Pons (tissue), 1 donor: ENCODE measurements around the gene QRICH2.
"Not testable (repeated sequence)": the region's sequence is repeated elsewhere in the genome, so short reads cannot be mapped to it uniquely, and the experiment has no call there.

ENCODE experiments used
- DNase-seq: peaks from one replicate; pipeline ENCODE4 v3.0.0-alpha.2; 2016; ENCODE audit warnings: low spot score

QRICH2 gene

DNA sequence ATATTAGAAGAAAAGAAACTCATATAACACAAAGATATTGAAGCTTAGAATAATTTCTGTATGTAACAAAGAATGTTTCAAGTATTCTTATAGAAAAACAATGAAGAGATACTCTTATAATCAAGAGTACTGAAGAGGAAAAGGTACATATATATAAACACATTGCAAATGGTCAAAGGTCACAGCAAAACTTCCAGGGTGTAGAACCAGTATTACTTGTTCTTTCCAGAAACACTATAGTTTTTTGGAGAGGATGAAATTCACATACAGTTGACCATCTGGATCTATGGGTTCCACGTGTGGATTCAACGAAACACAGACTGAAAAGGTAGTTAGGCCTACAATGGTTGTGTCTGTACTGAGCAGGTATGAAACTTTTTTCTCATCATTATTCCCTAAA is 23.0 kb upstream of the QRICH2 start:
- DNase-seq, result no peak

DNA sequence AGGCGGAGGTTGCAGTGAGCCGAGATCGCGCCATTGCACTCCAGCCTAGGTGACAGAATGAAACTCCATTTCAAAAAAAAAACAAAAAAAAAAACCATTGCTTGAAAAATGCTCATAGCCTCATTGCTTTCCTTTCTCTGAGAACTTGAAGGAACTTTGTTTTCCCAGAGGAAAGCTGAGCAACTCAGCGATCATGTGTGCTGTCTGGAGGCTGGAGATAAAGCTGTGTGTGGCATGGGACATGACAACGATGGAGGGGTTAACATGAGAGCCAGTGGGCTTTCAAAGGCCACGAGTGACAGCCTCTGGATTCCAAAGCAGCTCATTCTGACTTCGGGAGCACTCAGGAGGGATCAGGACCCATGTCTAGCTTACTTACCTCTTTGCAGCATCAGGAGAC is 21.6 kb upstream of the QRICH2 start:
- DNase-seq, result no peak

DNA sequence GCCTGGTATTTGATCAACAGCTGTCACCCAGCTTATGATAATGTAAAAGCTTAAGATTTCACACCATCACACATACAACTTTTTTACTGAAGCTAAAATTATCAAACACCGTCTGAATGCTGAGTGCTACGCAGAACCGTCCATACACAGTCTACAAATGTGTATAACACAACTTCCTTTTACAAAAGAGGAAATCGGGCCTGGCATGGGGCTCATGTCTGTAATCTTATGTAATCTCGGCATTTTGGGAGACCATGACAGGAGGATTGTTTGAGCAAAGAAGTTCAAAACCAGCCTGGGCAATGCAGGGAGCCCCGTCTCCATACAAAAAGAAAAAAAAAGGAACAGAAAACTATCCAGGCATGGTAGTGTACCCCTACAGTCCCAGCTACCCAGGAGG is 19.6 kb upstream of the QRICH2 start:
- peak; percentile 30 for DNase-seq

DNA sequence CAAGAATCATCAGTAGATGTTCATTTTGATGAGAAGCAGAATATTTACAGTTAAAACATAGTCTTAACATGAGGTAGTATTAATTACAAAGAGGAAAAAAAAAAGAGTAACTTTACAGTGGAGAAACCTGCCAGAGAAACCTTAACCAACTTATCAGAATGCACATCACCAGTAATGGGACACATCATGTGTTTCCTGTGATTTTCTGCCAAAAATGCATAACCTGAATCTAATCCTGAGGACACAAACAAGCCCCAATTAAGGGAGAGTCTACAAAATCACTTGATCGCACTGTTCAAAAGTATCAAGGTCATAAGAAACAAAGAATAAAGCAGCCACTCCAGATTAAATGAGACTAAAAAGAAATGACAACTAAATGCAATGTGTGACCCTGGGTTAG is 18.2 kb upstream of the QRICH2 start:
- DNase-seq, result no peak

DNA sequence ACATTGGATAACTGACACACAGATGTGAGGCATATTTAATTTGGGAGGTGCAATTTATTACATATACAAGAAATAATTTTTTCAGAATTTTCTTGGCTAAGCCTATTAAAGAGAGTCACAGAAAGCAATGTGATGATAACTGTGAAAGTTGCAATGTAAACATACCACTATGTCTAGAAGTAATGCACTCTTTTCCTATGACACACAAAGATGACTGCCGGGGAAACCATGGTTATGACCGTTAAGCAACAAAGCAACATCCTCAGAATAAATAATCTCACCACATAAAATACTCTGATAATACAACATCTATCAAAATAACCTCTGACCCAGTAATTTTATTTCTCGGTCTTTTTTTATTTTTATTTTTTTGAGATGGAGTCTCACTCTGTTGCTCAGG is 10.5 kb upstream of the QRICH2 start:
- no peak for DNase-seq

DNA sequence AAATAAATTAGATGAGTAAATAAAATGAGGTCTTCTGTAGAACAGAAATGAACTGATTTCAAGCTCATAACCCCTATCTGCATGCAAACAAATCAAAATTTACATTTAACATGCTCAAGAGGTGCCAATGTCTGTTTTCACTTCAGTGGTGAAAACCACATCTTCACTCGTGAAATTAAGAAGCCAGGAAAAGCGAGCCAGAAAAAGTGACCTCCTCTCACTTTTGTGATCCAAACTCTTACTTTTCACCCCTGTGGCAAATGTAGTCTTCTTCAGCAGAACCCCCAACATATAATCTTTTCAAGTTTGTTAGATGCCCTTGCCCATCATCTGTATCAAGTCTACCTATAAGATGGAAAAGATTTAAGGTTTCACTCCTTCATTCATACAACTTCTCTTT is 9.5 kb upstream of the QRICH2 start:
- no peak for DNase-seq

DNA sequence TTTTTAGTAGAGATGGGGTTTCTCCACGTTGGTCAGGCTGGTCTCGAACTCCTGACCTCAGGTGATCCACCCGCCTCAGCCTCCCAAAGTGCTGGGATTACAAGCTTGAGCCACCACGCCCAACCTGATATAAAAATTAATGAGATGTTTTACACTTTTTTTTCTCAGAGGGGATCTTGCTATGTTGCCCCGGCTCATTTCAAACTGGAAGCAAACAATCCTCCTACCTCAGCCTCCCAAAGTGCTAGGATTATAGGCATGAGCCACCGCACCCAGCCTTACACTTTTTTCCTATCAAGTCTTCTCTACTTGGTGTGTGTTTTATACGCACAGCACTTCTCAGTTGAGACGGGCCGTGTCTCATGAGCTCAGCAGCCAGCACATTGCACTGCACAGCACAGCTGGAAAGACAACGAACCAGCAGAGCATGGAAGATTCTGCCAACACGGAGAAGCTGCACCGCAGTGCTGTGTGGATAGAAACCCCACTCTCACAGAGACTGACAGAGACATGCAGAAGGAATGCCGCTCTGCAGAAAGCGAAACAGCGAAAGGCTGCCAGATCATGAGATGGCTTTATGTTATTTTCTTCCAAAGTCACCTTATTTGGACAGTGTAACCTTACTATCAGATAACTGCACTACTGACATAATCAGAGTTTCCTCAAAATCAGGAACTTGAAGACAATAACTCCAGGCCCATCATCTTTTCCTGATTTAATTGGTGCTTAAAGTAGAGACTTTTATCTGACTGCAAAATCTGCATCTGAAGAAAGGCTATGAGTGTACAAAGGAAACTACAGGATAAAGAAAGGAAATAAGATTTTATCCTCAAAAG is 6.5 kb upstream of the QRICH2 start:
- DNase-seq, result peak; percentile 11

DNA sequence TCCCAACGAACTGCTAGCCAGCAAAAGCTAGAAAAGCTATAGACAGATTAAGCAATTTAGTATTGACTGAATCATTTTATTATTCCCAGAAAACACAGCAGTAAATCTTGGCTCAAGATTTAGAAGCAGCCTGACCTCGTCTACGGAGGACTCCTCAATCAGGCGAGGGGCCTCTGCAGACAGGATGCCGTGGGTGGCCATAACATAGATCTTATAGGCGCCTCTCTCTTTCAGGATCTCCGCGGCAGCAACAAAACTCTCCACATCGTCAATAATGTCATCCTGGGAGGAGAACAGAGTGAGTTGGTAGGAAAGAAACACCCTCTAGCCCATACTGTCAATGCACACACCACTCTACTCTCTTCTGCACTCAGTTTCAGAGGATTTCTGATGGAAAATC is 4.7 kb upstream of the QRICH2 start:
- DNase-seq, result no peak

DNA sequence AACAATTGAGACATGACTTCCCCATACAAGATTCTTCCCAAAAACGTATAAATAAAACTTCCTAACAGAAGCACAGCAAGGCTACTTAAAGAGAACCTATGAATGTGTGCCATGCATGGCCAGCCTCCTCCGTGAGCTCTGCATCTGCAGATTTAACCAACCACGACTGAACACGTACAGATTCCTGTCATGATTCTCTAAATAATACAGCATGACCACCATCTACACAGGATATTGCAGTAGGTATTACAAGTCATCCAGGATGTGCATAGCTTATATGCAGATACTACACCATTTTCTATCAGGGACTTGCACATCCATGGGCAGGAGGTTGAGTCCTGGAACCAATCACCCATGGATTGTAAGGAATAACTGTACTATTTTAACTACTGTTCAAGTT is 1.4 kb upstream of the QRICH2 start:
- DNase-seq, result no peak

DNA sequence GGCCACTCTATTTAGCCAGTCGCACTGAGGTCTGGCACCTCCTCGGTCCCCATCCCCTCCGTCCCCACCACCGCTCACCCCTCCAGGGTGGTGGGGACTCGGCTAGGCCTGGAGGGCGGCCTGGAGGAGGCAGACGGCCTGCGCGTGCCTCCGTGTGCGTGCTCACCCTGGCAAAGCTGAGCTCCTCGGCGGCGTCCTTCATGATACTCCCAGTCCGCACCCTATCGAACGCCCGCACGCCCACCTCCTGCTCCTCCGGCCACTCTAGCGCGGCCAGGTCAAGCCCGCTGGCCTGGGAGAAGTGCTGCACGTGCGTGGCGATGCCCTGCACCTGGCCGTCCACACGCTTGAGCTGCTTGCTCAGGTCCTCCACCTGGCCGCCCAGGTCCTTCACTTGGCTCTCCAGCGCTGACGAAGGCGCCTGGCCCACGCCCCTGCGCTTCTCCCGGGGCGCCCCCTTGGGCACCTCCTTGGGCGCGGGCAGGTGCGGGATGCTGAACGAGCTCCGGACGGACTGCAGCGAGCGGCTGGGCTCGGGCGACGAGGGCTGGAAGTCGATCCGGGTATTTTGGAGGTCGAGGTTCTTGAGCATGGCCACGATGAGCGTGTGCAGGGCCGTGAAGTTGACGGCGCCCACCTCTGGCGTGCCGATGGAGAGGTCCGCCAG is 644 bp downstream of the QRICH2 start:
- no peak for DNase-seq

DNA sequence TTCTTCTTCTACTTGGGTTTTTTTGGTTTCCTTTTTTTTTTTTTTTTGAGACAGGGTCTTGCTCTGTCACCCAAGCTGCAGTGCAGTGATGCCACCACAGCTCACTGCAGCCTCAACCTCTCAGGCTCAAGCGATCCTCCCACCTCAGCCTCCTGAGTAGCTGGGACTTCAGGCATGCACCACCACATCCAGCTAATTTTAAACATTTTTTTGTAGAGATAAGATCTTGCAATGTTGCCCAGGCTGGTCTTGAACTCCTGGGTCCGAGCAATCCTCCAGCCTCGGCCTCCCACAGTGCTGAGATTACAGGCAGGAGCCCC is 3.0 kb downstream of the QRICH2 start:
- not testable (repeated sequence) for DNase-seq

DNA sequence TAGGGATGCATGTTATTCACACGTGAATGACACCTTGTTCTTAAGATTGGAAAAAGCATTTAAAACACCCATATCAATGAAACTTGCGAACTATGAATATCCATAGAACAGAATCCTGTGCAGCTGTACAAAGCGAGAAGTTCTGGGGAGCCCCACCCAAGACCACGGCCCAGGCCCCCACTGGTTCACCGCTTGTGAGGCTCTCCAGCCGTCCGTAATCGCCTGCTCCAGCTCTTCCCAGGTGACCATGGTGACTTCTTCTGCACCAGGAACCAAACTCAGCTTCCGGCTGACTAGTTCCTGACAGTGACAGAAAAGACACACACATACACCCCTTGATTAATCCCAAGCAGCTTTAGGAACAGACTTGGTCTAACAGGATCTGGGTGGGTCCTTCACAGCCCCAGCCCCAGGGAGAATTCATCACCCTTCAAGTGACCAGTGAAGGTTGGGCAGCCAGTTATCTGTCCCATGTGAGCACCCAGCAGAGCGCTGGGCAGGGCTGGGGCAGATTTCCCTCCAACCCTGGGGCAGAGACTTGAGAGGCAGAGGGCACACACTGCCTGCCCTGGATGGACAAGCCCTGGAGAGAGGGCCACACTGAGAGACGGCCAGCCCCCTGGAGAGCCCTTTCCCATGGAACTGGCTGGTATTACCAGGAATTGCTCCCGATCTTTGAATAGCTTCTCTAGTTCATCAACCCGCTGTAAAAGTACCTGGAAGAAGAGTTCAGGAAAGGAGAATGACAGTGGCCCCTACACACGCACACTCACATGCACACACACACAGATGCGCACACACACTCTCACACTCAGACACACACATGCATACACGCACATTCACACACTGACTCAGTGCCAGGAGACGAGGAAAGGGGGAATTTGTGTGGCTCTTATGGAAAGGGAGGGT is 3.6 kb downstream of the QRICH2 start:
- no peak for DNase-seq

DNA sequence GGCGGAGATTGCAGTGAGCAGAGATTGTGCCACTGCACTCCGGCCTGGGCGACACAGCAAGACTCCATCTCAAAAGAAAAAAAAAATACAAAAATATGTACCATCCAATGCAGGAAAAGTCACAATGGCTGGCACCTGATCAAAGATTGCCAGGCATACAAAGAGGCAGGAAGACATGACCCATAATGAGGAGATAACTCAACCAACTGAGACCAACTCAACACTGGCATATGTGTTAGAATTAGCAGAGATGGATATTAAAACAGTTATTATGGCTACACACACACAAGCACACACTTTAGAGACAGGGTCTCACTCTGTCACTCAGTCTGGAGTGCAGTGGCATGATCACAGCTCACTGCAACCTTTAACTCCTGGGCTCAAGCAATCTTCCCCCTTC is 10.6 kb downstream of the QRICH2 start:
- no peak for DNase-seq

DNA sequence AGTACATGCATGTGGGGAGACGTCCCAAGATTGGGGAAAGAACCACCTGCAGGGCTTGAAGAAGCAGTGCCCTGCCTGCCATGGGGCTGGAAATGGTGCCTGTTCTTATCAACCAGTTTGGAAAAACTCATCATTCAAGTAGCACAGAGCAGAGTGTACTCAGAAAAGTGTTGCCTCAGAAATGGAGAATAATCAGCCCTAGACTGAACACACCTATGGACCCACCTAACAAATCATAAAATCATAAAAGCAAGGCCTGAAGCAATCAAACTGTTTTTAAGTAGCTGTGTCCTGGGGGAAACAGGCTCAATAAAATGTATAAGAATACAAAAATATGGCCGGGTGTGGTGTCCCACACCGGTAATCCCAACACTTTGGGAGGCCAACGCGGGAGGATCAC is 11.2 kb downstream of the QRICH2 start:
- DNase-seq, result no peak

DNA sequence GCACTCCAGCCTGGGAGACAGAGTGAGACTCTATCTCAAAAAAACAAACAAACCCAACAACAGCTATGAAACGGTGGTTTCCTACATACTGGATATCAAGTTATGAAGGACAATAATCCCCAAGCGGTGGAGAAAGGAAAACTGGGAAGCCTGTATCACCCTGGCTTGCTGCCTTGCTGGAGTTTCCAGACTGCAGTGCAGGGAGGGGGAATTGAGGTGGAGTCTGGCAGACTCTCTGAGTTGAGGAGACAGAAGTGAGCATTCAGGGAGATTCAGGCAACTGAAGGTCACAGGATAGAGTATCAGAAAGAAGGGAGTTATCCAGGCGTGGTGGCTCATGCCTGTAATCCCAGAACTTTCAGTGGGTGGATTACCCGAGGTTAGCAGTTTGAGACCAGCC is 11.9 kb downstream of the QRICH2 start:
- DNase-seq, result no peak

DNA sequence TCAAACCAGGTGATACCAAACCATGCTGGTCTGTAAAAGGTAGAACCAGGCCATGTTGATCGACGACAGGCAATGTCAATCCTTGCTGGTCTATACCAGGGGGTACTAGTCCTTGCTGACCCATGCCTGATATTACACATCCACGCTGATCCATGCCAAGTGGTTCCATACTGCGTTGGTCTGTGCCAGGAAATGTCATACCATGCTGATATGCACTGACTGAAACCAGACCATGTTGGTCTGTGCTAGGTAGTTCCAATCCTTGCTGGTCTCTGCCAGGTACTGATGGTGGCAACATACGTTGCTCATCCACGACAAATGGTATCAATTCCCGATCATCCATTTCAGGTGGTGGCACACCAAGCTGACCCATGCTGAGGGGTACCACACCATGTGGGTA is 15.0 kb downstream of the QRICH2 start:
- no peak for DNase-seq

DNA sequence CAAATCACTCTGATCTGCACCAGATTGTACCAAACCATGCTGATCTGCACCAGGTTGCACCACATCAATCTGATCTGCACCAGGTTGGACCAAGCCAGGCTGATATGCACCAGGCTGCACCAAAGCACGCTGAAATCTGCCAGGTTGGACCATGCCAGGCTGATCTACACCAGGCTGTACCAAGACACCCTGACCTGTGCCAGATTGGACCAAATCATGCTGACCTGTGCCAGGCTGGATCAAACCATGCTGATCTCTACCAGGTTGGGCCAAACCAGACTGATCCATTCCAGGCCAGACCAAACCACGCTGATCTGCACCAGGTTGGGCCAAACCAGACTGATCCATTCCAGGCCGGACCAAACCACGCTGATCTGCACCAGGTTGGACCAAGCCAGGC is 15.5 kb downstream of the QRICH2 start:
- DNase-seq, result no peak

DNA sequence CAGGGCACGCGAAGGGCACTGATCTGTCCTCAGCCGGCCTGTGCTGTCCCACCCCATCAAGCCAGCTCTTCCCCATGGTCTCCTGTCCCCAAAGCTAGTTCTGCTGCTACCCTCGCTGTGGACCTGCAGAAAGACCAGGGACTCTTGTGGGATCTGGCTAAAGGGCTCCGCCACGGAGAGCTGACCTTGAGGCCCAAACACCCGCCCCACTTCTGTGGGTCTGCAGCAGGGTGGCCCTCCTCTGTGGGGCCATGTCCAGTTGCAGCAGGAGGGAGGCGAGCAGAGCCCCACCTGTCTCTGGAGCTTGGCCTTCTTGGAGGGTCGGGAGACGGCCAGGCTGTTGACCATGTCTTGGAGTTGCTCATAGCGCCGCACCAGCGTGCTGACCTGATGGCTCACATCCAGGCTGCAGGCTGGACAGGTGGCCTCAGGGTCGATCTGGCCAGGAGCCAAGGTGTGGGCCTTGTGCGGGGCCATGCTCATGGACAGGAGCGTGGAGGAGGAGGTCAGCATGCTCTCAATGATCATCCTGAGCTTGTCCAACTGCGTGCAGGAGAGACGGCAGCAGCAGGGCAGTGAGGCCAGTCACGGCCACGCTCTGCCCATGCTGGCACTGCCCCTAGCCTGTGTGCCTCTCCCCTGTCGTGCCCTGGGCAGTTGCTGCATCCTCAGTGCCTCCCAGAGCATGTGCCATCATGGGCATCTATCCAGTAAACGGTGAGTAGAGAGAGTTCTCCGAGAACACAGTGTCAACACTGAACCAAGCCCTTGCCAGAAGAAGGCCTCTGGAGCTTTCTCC is 26.3 kb downstream of the QRICH2 start:
- DNase-seq, result no peak

DNA sequence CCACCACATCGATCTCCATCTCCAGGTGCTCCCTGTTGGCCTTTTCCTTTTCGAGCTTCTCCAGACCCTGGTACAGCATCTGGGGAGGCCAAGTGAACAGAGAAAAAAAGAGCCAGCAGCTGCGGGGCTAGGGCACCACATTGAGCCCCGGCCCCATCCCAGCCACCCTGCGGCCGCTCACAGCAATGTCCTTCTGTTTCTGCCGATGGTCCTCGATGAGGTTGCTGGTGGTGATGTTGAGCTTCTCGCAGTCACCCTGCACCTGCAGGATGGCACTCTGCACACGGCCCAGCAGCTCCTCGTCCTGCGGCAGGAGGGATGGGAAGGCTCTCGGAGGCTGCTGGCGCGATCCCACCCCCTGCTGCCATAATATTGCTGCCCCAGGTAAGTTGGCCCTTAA is 27.4 kb downstream of the QRICH2 start:
- DNase-seq, result no peak

DNA sequence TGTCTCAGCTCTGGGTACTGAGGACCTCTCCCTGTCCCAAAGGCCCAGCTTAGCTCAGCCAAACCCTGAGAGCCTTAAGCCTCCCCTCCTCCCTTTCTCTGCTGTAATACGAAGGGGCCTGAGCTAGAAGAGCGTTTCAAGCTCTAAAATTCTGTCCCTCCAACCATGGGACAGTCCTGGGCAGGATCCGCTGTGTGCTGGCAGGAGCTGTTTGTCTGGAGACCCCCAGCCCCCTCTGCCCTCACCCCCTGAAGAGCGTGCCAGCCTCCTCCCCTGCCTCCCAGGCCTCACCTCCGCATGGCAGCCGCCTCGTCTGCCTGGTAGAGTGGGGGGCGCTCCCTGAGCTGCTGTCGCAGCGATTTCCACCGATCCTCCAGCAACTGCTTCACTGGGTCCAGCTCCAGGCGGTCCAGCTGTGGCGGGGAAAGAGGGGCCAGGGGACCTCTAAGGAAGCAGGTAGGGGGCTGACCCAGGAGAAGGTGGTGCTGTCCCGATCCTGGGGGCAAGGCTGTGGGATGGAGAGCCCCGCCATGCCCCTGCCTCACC is 28.3 kb downstream of the QRICH2 start:
- DNase-seq, result no peak

DNA sequence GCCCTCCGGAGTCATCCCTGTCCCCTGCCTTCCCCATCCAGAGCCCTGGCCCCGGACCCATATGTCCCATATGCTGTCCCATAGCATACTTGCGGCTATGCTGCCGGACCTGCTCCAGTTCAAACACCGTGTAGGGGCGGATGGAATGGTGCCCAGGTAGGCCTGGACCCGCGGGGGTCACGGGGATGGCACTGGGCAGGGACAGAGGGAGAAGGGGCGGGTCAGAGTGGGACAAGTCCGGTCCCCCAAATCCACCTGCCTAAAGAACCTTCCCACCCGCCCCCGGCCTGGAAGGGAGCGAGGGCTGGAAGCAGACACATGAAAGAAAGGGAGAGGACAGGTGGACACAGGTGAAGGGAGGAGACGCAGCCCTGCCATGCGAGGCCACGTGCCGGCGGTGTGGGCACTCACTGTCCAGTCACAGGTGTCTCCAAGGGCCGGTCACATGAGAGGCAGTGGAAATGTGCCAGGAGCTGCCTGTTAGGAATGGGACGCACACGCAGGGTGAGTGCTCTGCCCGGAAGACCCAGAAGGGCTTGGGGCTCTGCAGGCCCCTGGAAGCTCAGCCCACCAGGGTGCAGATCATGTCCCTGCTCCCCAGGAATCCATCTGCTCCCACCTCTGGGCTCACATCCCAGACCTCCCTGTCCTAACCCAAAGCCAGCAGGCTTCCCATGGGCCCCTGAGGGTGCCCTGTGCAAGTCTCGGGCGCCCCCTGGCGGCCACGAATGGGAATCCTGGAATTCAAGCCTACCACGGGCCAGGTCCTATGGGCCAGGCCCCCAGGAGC is 28.9 kb downstream of the QRICH2 start:
- peak; percentile 80 for DNase-seq
